Testis (tissue), 2 donors: ENCODE data around the gene LAMA1.

Source experiments
- POLR2A ChIP-seq: fragments of 450-650 bp; IDR thresholded peaks from one replicate; pipeline ENCODE4 v1.6.1; 2017; ENCODE audit warnings: antibody characterized with exemption, mild to moderate bottlenecking, moderate library complexity
- TF ChIP-seq, protein P1 (sequence below), 3 experiments: fragments of 450-650 bp in 2 of 3; fragments of 200-600 bp in 1 of 3; sonication (generic) in 1 of 3; IDR thresholded peaks; one replicate each; pipeline ENCODE4 v1.5.1; 2016 to 2019; ENCODE audit warnings: antibody characterized with exemption in 3 of 3, mild to moderate bottlenecking in 2 of 3, moderate library complexity in 1 of 3

DNA sequence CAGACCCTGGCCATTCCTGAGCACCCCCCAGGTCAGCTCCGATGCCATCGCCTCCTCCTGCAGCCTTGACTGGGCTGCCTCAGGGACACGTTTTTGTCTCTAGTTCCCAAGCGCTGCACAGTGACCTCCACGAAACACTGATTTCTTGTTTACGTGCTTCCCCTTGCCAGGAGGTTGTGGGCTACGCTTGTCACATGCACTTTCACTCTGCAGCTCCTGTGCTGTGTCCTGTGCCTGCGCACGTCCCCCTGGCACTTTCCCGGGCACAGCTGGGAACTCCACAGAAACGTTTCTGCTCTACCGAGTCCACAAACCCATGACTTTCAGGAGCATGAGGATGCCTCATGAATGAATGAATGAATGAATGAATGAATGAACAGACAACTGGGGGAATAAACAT lies 160.6 kb downstream of the LAMA1 start:
- TF ChIP-seq, protein P1, sequence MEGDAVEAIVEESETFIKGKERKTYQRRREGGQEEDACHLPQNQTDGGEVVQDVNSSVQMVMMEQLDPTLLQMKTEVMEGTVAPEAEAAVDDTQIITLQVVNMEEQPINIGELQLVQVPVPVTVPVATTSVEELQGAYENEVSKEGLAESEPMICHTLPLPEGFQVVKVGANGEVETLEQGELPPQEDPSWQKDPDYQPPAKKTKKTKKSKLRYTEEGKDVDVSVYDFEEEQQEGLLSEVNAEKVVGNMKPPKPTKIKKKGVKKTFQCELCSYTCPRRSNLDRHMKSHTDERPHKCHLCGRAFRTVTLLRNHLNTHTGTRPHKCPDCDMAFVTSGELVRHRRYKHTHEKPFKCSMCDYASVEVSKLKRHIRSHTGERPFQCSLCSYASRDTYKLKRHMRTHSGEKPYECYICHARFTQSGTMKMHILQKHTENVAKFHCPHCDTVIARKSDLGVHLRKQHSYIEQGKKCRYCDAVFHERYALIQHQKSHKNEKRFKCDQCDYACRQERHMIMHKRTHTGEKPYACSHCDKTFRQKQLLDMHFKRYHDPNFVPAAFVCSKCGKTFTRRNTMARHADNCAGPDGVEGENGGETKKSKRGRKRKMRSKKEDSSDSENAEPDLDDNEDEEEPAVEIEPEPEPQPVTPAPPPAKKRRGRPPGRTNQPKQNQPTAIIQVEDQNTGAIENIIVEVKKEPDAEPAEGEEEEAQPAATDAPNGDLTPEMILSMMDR (IDR thresholded peaks at IDR 0.05), result no peak
- no peak for TF ChIP-seq POLR2A
